ENCODE data around the gene LNP1.

DNA sequence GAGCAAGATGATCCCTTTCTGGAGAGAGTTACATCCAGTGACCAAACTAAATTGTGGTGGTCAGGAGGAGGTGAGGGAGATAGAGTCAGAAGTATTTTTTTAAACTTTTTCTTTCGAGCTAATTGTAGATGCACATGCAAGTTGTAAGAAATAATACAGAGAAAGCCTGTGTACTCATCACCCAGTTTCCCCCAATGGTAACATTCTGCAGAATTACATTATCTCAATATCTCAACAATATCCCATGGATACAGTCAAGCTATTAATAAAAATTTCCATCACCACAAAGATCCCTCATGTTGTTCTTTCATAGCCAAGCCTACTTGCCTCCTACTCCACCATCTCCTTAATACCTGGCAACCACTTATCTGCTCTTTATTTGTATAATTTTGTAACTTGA is 87.8 kb downstream of the LNP1 start:
- no peak for TF ChIP-seq POLR2AphosphoS5 (IDR thresholded peaks at IDR 0.05)
- TF ChIP-seq, protein P1, sequence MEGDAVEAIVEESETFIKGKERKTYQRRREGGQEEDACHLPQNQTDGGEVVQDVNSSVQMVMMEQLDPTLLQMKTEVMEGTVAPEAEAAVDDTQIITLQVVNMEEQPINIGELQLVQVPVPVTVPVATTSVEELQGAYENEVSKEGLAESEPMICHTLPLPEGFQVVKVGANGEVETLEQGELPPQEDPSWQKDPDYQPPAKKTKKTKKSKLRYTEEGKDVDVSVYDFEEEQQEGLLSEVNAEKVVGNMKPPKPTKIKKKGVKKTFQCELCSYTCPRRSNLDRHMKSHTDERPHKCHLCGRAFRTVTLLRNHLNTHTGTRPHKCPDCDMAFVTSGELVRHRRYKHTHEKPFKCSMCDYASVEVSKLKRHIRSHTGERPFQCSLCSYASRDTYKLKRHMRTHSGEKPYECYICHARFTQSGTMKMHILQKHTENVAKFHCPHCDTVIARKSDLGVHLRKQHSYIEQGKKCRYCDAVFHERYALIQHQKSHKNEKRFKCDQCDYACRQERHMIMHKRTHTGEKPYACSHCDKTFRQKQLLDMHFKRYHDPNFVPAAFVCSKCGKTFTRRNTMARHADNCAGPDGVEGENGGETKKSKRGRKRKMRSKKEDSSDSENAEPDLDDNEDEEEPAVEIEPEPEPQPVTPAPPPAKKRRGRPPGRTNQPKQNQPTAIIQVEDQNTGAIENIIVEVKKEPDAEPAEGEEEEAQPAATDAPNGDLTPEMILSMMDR (IDR thresholded peaks at IDR 0.05), result no peak
